HG02571 (cell line): ENCODE results near the gene RITA1.
"Not testable (repeated sequence)": the region's sequence is repeated elsewhere in the genome, so short reads cannot be mapped to it uniquely, and the experiment has no call there.

Experiments
- ATAC-seq: cut with Tn5 transposase; IDR thresholded peaks from one replicate; pipeline ENCODE4 v1.9.1; 2021; ENCODE audit warnings: mild to moderate bottlenecking, moderate library complexity; ENCODE audit not compliant: unreplicated experiment

Gene RITA1

GRCh38 chr12:113201187-113202177 is 16.0 kb downstream of the RITA1 start:
- no peak for ATAC-seq

DNA sequence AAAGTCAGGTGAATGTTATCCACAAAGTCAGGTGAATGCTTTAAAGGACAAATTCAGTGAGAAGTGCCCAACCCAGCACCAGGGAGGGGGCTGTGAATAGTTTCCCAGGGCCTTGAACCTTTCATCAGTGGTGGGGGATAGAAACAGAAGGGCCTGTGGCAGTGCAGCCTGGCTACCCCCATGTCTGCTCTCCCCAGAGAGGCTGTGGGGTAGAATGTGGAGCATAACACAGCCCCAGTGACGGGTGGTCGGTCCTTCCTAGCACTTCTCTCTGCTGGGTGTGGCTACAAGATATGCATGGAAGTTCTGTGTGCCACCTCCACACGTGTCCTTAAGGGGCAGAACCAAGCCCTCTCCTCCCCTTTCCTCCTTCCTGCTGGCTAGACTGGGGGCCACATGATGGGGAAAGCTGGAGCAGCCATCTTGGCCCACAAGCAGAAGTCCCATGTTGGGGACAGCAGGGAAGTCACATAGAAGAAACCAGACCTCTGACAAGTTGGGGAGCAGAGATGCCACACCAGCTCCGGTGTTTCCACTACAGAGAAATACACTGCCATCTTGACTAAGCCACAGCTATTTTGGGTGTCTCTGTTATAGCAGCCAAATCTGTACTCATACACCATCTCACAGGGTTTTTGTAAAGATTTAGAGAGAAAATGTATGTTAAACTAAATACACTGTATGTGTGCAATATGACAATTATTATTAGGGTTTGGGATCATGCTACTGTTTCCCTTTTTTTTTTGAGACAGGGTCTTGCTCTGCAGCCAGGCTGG is 17.0 kb downstream of the RITA1 start:
- ATAC-seq, result no peak

DNA sequence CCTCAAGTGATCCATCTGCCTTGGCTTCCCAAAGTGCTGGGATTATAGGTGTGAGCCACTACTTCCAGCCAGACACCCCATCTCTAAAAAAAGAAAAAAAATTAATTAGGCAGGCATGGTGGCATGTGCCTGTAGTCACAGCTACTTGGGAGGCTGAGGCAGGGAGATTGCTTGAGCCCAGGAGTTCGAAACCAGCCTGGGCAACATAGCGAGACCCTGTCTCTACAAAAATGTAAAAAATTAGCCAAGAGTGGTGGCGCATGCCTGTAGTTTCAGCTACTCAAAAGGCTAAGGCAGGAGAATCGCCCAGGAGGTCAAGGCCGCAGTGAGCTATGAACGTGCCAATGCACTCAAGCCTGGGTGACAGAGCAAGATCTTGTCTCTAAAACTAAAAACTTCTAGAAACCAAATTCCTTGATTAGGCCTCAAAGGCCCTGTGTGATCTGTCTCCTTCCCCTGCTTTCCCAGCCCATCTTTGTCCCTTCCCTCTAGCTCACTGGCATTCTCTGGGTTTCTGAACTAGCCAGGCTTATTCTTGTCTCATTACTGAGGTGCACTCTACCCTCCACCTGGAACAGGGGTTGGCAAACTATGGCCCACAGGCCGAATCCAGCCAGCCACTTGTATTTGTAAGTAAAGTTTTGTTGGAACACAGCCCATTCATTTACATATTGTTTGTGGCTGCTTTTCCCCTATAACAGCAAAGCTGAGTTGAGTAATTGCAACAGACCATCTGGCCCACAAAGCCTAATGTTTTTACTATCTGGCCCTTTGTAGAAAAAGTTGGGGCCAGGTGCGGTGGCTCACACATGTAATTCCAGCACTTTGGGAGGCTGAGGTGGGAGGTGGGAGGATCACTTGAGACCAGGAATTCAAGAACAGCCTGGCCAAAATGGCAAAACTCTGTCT is 18.6 kb downstream of the RITA1 start:
- no peak for ATAC-seq

GRCh38 chr12:113204804-113205203 is 19.3 kb downstream of the RITA1 start:
- ATAC-seq, result no peak

- ATAC-seq, result not testable (repeated sequence)
Measured at GRCh38 chr12:113206802-113207201, 21.3 kb downstream of the RITA1 start.

- ATAC-seq, result no peak
Measured at GRCh38 chr12:113207613-113208040, 22.1 kb downstream of the RITA1 start.

DNA sequence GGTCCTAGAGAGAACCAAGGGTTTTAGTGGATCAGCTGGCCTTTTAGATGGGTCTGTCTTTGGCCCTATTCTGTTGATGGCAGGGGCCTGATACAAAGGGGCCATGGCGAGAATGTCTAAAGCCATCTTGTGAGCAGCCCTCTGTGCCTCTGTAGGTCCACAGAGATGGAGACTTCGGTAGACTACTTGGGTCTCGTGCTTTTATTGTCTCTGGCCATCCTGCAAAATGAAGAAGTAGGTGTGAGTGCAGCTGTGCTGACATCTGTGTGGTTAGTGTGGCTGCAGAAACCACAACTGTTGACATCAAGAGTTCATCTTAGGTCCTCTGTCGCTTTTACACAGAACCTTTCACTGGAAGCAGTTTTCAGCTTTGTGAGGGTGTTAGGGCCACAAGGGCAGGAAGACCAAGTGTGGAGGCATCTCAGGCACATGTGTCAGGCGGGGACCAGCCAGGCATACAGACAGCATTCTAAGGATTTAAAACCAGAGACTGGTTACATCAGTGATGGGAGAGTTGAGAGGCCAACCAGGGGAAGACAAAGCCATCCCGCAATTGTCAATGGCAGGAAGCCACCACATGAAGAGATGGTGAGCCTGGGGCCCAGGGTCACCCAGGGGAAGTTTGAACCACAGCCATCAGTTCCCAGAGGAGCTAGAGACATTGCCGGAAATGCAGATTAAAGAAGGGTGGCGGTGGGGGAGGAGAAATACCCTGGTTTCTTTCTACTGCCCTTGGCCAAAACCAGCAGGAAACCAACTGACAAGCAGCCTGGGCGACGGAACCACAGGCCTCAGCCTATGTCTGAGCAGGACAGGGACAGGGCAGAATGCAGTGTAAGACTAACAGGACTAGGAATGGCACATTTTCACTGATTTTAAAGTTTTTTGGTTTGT is 22.8 kb downstream of the RITA1 start:
- ATAC-seq, result peak; percentile 79

- no peak for ATAC-seq
Measured at GRCh38 chr12:113211160-113211559, 25.6 kb downstream of the RITA1 start.

DNA sequence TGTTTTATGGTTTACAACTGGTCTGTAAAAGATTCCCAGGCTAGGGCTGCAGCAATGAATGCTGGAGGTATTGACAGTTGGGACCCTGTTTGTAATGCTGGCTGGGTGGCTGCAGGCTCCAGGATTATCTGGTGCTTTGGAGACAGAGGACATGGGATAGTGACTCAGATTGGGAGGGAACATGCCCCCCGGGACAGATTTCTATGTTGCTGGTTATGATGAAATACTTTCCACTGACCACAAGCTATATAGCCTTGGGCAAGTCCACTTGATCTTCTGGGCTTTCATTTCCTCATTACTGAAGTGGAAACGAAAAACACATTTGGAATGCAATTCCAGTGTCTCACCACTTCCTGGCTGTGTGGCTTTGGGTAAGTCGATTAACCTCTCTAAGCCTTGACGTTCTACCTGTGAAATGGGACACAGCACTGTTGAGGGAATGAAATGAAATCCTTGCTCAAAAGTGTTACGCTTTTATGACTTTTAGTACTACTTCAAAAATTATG is 29.4 kb downstream of the RITA1 start:
- ATAC-seq, result no peak

DNA sequence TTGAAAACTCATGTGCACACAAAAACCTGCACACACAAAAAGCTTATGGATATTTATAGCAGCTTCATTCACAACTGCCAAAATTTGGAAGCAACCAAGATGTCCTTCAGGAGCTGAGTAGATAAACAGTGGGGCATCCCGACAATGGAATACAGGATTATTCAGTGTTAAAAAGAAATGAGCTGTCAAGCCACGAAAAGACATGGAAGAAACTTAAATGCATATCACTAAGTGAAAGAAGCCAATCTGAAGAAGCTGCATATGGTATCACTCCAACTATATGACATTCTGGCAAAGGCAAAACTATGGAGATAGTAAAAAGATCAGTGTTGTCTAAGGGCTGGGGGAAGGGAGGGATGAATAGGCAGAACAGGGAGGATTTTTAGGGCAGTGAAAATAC is 30.5 kb downstream of the RITA1 start:
- ATAC-seq, result no peak

DNA sequence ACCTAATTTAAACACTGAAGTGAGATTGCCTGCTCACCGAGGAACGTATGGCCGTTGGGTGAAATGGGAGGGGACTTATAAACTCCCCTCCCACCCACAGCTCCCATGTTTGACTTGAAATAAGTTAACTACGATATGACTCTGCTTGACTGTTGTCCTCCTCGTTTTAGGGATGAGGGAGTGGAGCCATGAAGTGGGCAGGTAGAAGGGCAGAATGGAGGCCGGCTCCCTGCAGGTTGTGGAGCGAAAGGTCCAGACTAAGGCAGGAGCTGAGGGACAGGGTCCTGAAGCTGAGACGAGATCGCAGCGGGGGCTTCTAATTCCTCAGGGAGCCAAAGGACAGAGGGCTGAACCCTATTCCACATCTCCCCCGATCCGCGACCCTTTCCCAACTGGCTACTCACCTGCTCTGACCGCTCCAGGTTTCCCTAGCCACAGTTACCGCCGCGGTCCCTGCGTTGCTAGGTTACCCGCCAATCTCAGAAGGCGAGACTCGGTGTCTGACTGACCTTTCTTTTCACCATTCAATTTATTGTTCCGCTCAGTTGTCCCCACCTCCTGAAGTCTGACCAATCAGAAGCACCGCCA is 35.2 kb downstream of the RITA1 start:
- no peak for ATAC-seq

GRCh38 chr12:113221181-113221996 is 35.9 kb downstream of the RITA1 start, which contains the start of gene TPCN1:
TSS of gene TPCN1 (plus strand) at chr12:113221464. CDS start at chr12:113226853, 5,389 bp downstream.
- peak; percentile 92 for ATAC-seq

GRCh38 chr12:113221997-113222729 is 36.6 kb downstream of the RITA1 start:
- ATAC-seq, result no peak

- no peak for ATAC-seq
Measured at GRCh38 chr12:113222730-113223531, 37.4 kb downstream of the RITA1 start.

DNA sequence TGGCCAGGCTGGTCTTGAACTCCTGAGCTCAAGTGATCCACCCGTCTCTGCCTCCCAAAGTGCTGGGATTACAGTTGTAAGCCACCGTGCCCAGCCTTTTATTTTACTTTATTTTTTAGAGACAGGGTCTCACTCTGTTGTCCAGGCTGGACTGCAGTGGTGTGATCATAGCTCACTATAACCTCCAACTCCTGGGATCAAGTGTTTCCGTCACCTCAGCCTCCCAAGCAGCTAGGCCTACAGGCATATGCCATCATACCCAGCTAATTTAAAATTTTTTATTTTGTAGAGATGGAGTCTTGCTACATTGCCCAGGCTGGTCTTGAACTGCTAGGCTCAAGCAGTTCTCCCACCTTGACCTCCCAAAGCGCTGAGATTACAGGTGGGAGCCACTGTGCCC is 39.4 kb downstream of the RITA1 start:
- ATAC-seq, result no peak

GRCh38 chr12:113226696-113227568 is 41.4 kb downstream of the RITA1 start:
- no peak for ATAC-seq
